ENCODE measurements around the gene MRPS6.

- TF ChIP-seq CTCF (IDR thresholded peaks at IDR 0.05) (no peak), POLR2A (IDR thresholded peaks at IDR 0.05) (no peak)
These were observed 34.2 kb downstream of the MRPS6 start for GRCh38 chr21:34107606-34108005.
